NCI-H524 (cell line): ENCODE data around the gene SCN3B.
A peak's percentile ranks its signal among the peaks of the same experiment; 100 is the strongest.

Experiments used
- DNase-seq, 2 experiments: peaks; one replicate each; lab custom pipeline; 2025; lab: John Stamatoyannopoulos, UW

SCN3B gene

GRCh38 chr11:123653827-123654565 is 428 bp downstream of the SCN3B start:
- peak; percentile 66 to 80 for DNase-seq

DNA sequence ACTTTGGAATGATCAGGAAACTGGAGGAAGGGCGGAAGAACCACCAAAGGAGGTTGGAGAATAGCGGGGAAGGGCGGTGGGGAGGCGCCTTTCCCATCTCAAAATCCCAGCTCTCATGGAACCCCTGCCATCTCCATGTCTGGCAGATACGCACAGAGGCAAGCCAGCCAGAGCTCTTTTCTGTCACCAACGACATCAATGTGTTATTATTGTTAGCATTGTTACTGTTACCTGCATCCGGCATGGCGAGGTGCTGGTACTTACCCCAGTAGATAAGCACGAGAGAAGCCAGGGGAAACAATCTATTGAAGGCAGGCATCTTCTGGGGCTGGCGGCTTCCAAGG is 969 bp downstream of the SCN3B start:
- DNase-seq: peak in 1 of 2 experiments; percentile 38

GRCh38 chr11:123652599-123652998 is 1.8 kb downstream of the SCN3B start:
- DNase-seq: no peak

DNA sequence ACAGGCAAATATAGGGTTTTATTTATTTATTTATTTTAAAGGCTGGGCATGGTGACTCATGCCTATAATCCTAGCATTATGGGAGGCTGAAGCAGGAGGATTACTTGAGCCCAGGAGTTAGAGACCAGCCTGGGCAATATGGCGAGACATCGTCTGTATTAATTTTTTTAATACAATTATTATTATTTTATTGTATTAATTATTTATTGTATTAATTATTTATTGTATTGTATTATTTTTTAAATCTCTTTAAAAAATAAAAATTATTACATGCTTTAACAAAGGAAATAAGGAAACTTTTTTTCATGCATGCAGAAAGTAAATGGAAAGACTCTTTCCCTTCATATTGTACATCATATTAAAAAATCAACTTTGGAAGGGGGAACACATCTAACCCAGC is 3.5 kb downstream of the SCN3B start:
- DNase-seq: no peak

DNA sequence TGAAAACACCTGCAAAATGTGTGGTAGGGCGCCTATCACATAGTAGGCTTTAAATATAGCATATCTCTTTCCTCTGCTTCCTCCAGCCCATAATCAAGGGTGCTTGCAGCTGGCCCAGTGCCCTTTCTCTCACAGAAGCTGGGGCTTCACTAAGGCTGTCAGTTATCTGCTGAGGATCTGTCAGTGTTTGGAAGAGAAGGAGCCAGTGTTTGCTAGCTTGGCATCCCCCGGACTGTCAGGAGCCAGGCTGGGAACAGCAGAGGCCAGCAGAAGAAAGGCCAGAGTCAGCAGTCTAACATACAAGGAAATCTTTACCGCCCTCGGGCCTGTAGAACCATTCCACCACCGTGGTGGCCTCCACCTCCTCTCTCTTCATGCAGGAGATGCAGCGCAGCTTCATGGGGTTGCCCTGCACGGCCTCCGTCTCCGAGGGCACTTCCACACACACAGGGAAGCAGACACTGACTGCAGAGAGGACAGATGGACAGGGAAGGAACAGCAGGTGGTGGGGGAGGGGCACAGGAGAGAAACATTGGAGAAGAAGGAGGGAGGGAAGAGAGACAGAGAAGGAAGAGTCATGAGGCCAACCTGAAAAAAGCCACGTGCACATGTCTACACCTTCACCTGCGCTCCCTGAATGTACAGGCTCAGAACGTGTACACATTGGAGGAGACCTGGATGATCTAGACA is 9.0 kb downstream of the SCN3B start:
- DNase-seq: peak; percentile 83 to 86

GRCh38 chr11:123642435-123642834 is 12.0 kb downstream of the SCN3B start:
- no peak for DNase-seq

DNA sequence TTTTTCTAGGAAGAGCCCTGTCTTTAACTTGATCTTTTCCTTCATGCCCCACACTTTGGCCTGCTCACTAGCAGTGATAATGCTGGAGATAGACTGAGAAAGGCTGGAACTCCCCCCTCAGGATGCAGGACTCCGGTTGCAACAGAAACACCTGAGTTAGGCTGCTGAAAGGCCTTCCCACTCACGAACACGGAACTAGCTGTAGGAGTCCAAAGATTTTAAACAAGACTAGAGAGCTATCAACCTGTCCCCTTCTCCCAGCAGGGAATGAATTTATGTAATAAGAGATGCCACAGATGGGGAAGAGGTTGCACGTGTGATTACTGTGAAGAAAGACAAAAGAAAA is 13.0 kb downstream of the SCN3B start:
- peak in 1 of 2 experiments; percentile 27 for DNase-seq

DNA sequence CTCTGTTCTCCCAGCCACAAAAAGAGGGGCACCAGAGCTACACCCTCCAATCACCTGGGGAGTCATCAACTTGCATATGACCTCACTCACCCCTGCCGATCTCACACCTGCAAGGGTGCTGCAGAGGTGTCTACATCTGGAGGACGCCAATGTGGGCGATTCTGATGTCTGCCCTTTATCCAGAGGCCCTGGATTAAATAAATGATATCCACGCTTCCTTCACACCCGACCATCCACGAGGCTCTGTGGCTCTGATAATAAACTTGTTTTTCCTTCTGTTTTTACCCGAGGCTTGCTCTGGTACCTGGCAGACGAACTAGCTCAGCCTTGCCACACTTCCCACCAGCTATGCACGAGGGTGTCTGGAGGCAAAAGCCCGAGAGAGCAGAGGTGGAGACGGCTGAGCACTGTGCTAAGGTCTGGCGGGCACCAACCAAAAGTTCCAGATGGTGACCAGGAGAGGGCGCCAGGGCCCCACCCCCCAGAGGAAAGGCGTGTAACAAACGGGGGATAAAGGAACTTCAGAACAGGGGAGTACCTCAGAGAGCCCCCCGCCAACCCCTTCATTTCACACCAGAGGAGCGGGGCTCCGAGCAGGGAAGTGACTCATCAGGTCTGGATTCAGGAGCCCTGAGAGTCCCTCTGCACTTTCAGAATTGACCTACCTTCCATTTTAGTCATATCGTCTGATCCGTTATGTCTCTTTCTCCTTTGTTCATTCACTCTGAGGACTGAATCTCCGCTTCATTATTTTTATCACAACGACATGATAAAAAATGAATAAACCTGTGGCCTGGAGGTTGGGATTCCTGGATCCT is 13.5 kb downstream of the SCN3B start:
- peak in 1 of 2 experiments; percentile 41 for DNase-seq

- no peak for DNase-seq
Observed at GRCh38 chr11:123640029-123640428, 14.4 kb downstream of the SCN3B start.

DNA sequence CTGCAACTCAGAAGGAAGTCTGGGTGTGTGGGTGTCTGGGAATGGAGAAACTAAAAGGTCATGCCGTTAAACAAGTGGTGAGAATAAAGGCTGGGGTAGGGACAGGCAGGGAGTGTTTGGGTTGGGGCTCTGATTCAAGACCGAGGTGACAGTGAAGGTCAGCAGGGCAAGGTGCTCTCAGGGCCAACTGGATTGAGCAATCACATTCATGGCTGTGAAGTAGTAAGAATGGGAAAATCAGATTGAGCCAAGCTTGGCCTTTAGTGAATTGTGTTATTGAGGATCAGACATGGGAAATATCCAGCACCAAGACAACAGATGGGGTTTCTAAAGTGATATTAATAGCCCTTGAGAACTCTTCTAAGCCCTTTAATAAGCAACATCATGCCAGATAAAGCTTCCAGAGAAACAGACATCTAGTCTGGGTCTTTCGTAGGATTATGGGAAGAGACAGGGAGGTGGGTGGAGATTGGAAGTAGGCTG is 24.3 kb downstream of the SCN3B start:
- peak; percentile 78 to 91 for DNase-seq

DNA sequence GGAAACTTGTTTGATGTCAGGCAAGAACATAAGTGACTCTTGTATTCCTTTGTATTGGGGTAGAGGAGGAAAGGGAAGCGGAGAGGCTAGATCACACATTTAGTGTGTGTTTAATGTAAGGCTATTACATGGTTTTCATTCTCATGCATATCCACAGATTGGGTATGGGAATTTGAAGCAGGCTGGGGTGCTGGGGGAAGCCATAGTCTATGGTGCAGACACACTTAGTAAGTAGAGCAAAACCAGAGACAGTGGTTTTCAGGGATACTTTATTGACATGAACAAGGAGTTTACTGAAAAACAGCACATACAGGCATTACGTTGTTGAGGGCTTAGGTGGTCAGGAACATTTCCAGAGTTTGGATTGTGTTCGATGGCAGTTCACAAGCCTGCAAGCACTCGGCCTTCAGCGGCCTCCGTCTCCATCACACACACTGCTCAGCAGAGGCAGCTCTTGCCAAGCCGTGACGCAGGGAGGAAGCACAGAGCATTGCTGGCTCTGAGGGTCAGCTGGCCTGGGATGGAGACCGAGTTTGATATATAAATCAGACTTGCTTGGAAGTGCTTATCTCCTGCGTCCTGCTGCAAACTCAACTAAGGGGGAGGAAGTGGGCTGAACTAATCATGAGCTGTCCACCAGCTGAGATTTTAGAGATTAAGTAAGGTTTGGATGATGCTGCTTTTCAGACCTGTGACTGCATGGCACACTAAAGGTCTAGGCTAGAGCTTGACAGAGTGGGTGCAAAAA is 25.3 kb downstream of the SCN3B start:
- DNase-seq: no peak

DNA sequence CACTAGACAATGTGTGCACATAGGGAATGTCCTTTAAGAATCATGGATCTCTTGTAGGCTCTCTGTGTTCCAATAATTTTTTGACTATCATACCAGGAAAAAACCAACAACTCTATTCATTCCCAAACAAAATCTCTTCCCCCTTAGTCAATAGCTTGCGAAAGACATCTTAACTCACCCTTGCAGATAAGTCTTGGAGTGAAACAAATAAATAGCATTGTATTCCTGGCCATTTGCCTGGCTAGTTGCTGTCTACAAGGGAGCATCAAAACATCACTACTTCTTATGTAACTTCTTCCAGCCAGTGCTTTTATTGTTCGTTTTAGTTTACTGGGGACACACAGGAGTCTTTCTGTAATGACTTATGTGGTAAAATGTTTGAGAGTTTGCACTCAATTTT is 29.4 kb downstream of the SCN3B start:
- no peak for DNase-seq

DNA sequence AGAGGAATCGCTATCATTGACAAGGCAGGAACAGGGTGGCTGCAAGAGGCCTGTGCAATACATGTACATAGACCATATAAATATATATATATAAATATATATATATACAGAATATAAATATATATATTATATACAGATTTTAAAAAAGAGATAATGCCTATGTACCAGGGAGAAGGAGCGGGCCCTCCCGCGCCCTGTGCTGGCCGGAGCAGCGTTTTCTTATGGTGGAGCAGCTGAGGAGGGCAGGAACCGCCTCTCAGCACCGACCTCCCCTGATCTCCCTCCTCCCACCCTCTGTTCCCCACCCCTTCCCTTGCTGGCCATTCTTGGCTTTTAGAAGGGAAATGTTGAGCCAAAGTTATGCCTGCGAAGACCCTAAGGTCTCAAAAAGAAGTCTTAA is 31.8 kb downstream of the SCN3B start:
- DNase-seq: no peak

- DNase-seq: no peak
Observed at GRCh38 chr11:123616505-123617198, 37.8 kb downstream of the SCN3B start.

GRCh38 chr11:123611698-123612097 is 42.7 kb downstream of the SCN3B start:
- peak in 1 of 2 experiments; percentile 35 for DNase-seq

DNA sequence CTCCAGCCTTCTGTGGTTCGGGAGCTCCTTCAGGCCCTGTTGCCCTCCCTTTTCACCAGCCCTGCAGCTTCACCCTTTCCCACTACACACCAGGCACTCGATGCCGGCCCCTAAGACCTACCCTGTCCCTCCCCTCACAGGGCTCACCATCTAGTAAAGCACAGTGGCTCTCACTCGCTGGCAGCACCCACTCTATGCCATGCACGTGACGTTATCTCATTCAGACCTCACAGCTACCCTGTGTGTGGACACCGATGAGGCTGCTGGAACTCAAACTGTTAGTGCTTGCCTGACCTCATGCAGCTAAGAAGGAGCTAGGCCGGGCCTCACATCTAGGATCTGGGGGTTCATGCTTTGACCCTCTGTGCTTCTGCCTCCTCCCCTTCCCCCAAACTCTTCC is 45.5 kb downstream of the SCN3B start:
- DNase-seq: no peak

GRCh38 chr11:123608371-123608770 is 46.1 kb downstream of the SCN3B start:
- DNase-seq: no peak

GRCh38 chr11:123607781-123608180 is 46.6 kb downstream of the SCN3B start:
- DNase-seq: no peak

GRCh38 chr11:123603666-123604065 is 50.8 kb downstream of the SCN3B start:
- no peak for DNase-seq

DNA sequence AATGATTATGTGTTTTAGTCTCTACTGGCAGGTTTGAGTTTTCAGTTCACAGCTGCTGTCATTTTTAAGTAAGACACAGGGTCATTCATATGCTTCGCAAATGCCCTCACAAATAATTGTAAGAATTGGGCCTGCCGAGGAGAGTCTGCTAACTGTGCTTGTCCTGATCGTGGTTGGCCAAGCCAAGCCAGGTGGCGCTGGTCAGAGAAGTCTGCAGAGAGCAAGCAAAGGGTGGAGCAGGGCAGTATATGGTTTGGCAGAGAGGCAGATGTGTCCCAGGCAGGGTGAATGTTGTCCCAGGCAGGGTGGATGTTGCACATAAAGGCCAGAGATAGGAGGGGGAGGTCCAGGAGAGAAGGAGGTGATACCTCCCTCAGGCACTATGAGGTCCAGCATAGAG is 52.7 kb downstream of the SCN3B start:
- no peak for DNase-seq

DNA sequence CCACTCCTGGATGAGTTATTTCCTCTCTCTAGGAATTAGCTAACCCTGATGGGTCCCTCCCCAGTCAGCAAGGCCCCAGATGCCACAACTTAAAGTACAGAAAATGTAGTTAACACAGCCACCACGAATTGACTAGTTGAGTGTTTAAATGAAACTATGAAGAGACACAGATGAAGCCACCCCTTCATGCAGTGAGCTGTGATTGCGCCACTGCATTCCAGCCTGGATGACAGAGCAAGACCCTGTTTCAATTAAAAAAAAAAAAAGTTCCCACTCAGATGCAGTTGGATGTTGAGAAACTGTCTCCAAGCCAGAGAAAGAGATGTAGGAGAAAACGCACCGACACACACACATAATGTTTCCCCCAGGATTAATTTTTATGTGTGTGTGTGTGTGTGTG is 53.3 kb downstream of the SCN3B start:
- DNase-seq: no peak

DNA sequence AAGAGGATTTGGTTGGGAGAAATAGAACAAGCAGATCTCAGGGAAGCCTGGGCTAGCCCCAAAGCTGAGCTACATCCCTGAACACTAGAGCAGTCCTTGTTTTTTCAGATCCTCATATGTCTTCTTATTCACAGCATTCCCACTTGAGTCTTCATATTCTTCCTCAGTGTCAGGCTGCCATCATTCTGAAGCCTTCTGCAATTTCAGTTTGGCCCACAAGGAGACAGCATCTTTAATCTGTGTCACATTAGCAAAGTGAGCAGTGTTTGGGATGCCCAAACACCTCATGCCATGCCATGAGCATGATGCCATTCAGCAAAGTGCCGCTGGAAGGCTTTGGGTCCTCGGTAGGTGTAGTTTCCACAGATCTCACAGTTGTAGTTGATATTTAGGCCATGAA is 56.6 kb downstream of the SCN3B start:
- DNase-seq: no peak
